Adrenal gland (tissue), 12 donors: ENCODE measurements around the gene USPL1. TPM values are rescaled to one million over a fixed set of nuclear protein-coding genes. Genes with fewer than 3 reads are reported as not detected.
"Not testable (repeated sequence)": the region's sequence is repeated elsewhere in the genome, so short reads cannot be mapped to it uniquely, and the experiment has no call there.

Source experiments
- DNase-seq, 7 donors: peaks; one replicate each; pipeline ENCODE4 v3.0.0-alpha.2; 2019 to 2020
- H3K27ac ChIP-seq, 5 donors: fragments of 200-600 bp; sonication (generic) in 4 of 5; 1 replicate in 3 of 5; 2 replicates in 2 of 5; pipeline versions ENCODE4 v1.5.1 to v1.8.0; 2016 to 2020; ENCODE audit warnings: mild to moderate bottlenecking in 1 of 5
- H3K27me3 ChIP-seq: fragments of 200-600 bp; 2 replicates; pipeline ENCODE4 v1.8.0; 2021
- H3K36me3 ChIP-seq, 2 donors: fragments of 200-600 bp; replicated peaks in 1 of 2; 1 replicate in 1 of 2; 2 replicates in 1 of 2; pipeline versions ENCODE4 v1.5.1 to v1.8.0; 2018 to 2022
- H3K4me1 ChIP-seq, 2 donors: fragments of 200-600 bp; replicated peaks in 1 of 2; 1 replicate in 1 of 2; 2 replicates in 1 of 2; pipeline versions ENCODE4 v1.5.1 to v1.8.0; 2018 to 2021
- H3K4me3 ChIP-seq, 4 donors: fragments of 200-600 bp; sonication (generic) in 3 of 4; one replicate each; pipeline ENCODE4 v1.5.1; 2016 to 2018
- H3K9me3 ChIP-seq, 3 donors: fragments of 200-600 bp; sonication (generic) in 1 of 3; replicated peaks in 1 of 3; 1 replicate in 2 of 3; 2 replicates in 1 of 3; pipeline versions ENCODE4 v1.5.1 to v1.8.0; 2016 to 2021
- CTCF ChIP-seq, 6 experiments: fragments of 450-650 bp in 4 of 6; fragments of 200-600 bp in 2 of 6; sonication (generic) in 1 of 6; IDR thresholded peaks; 1 replicate in 5 of 6; 2 replicates in 1 of 6; pipeline versions ENCODE4 v1.5.1 to v1.8.0; 2016 to 2021; ENCODE audit warnings: antibody characterized with exemption in 6 of 6, mild to moderate bottlenecking in 2 of 6, moderate library complexity in 1 of 6
- POLR2A ChIP-seq, 2 donors: fragments of 450-650 bp; IDR thresholded peaks; one replicate each; pipeline ENCODE4 v1.6.1; 2017; ENCODE audit warnings: antibody characterized with exemption in 2 of 2, mild to moderate bottlenecking in 2 of 2, moderate library complexity in 1 of 2
- WGBS, 4 donors: extraction: QIAGEN DNeasy Blood & Tissue Kit in 2 of 4; methylation state at CpG; one replicate each; pipeline versions ENCODE4 v1.1.5 to v1.1.7; 2013 to 2017; 5-methylcytosine and 5-hydroxymethylcytosine counted together
- intact Hi-C, 2 donors: fragments of 100-400 bp; cut with DNase I; formaldehyde crosslinking; loops; one replicate each; pipeline versions ENCODE4 v1.14.1 to v1.15.0; 2022 to 2023
- polyA plus RNA-seq, 3 donors: library from polyadenylated mRNA; stranded (reverse); fragments of 200-250 nt in 2 of 3; fragments of 350-450 nt in 1 of 3; fragmentation: Illumina TruSeq in 1 of 3; extraction: RNeasy Lipid Tissue Mini Kit (QIAGEN cat#74804) in 1 of 3; gene quantifications; one replicate each; pipeline ENCODE4 v1.2.3, GENCODE V29; 2013 to 2014
- total RNA-seq, 9 donors: library from RNA; depleted of rRNA in 4 of 9; stranded (reverse); fragments of >200 nt in 4 of 9; fragments of 120-200 nt in 1 of 9; fragmentation: NEBNext Ultra II Directional in 1 of 9; extraction: Animal tissue kit (Norgen Biotek cat#: 25700) in 1 of 9; gene quantifications; one replicate each; pipeline versions ENCODE4 v1.1.0 to v1.2.4, GENCODE V29; 2013 to 2023
- donor health status: healthy with polysubstance abuse.
- donor health status: Bipolar disorder and iron deficiency.
- donor health status: DM: yes; HTN: yes; CAD: no.
- donor health status: DM: no; HTN: no; CAD: no.
- donor health status: DM: no; HTN: no; CAD: no.
- donor health status: DM: yes; HTN: yes; CAD: no.

The USPL1 gene
- total and polyA plus RNA-seq, 12 donors, result 6.3 to 23.8 (median 15.5) TPM

GRCh38 chr13:30645629-30646028 is 27.9 kb downstream of the USPL1 start:
- intact Hi-C loops, result no loop called here

DNA sequence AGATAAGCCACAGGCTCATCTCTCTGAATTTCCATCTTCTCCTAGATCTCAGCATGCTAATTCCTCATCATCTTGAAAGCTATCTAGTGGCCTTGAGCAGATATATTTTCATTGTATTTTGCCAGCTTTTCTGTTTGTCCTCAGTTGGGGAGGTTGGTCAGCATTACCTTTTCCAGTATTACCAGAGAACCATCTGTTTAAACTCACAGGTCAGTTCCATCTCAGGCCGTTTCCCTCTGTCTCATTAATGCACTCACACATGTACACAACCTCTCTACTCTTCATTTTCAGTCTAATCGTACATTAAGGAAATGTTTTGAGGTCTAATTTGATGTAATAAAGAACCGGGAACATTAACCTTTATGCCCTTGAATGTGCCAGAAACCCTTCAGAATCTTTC is 29.7 kb downstream of the USPL1 start:
- H3K36me3 ChIP-seq, result peaks cover 0 to 58% of the 10 kb centered on the region in 2 donors
- intact Hi-C loops, result no loop called here

More at GRCh38 chr13:30645629-30646028, 27.9 kb downstream of the USPL1 start:
- no peak overlapping the region for H3K4me3 ChIP-seq
- H3K27ac ChIP-seq, result no peak overlapping the region
- no peaks in the 10 kb centered on the region for H3K9me3 ChIP-seq
- DNase-seq, result no peak
- H3K27me3 ChIP-seq, result no peaks in the 10 kb centered on the region
- H3K4me1 ChIP-seq, result no peaks in the 10 kb centered on the region
- H3K36me3 ChIP-seq, result peaks cover 0 to 62% of the 10 kb centered on the region in 2 donors
- TF ChIP-seq POLR2A (IDR thresholded peaks at IDR 0.05), result no peak

DNA sequence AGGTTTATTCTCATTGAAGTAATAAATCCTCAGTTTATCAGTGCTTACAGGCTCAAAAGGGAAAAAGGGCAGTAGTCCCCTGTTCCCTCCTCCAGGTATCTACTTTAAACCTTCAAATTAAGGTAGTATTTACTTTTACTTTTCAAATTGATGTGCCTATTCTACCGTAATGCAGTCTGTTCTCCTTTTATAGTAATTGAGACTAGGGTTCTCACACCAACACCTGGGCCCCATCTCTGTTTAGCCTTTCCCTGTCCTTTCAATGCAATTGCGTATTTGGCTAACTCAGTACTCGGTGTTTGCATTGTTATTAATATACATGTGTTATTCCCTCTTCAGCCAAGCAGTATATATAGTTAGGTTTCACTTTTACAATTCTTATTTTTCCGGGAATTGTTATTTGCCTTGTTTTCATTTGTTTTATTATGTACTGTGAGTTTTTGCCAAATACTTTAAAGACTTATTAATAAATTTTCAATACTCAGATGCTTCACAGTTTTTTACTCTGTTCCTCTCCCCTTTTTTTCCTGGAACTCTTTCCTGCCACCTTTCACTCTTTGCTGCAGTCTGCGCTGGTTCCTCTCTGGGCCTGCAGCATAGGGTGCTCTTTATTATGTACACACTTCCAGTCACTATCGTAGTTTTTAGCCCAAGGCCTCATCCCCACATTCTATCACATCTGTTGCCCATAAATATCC is 30.3 kb downstream of the USPL1 start:
- intact Hi-C loops, result no loop called here
- Histone ChIP-seq H3K4me1 (no peaks in the 10 kb centered on the region), H3K27ac (no peak overlapping the region), H3K9me3 (no peaks in the 10 kb centered on the region), H3K4me3 (no peak overlapping the region), H3K36me3 (peaks cover 0 to 53% of the 10 kb centered on the region in 2 donors), H3K27me3 (no peaks in the 10 kb centered on the region)
- WGBS, 4 donors, result 86 to 92% (median 91%) methylated on average over 6 of the region's 6 CpGs
- no peak for TF ChIP-seq CTCF (IDR thresholded peaks at IDR 0.05)
- no peak for TF ChIP-seq POLR2A (IDR thresholded peaks at IDR 0.05)
- no peak for DNase-seq

More for the DNA sequence above, 29.7 kb downstream of the USPL1 start:
- Histone ChIP-seq H3K27ac (no peak overlapping the region), H3K4me1 (no peaks in the 10 kb centered on the region), H3K9me3 (no peaks in the 10 kb centered on the region), H3K27me3 (no peaks in the 10 kb centered on the region), H3K4me3 (no peak overlapping the region)
- WGBS, 4 donors, result 46 to 57% (median 51%) methylated on average over 3 of the region's 3 CpGs
- TF ChIP-seq CTCF (IDR thresholded peaks at IDR 0.05), result no peak
- no peak for TF ChIP-seq POLR2A (IDR thresholded peaks at IDR 0.05)
- no peak for DNase-seq

DNA sequence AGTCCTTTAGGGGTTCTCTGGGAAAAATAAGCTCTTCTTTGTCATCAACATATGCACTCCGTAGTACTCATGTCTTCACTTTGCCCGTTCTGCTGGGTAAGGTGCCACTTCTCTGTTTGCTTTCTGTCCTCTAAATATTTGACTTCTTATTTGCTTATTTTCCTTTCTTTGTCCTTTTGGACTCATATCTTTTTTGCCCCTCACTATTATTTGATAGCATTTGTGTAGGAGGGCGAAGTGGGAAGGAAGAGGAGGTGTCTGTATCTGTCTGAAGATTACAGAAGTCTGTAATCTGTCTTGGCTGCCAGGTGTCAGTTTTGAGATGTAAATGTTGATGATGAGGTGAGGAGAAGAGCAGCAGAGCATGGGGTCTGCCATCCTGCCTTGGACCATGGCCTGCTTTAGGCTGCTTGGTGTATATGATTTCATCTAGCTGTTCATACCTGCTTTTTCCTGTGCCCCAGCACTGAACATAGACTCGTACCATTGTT is 30.8 kb downstream of the USPL1 start:
- no peaks in the 10 kb centered on the region for H3K27me3 ChIP-seq
- H3K36me3 ChIP-seq, result peaks cover 0 to 48% of the 10 kb centered on the region in 2 donors
- no peak for TF ChIP-seq POLR2A (IDR thresholded peaks at IDR 0.05)
- no peak for TF ChIP-seq CTCF (IDR thresholded peaks at IDR 0.05)
- H3K9me3 ChIP-seq, result no peaks in the 10 kb centered on the region
- H3K27ac ChIP-seq, result no peak overlapping the region
- DNase-seq, result no peak
- WGBS, 4 donors, result 93 to 96% (median 93%) methylated on average over 4 of the region's 4 CpGs
- H3K4me3 ChIP-seq, result no peak overlapping the region
- intact Hi-C loops, result no loop called here
- no peaks in the 10 kb centered on the region for H3K4me1 ChIP-seq

- H3K4me3 ChIP-seq, H3K4me1 ChIP-seq, intact Hi-C loops, H3K9me3 ChIP-seq, DNase-seq, H3K27me3 ChIP-seq, H3K27ac ChIP-seq: not testable (repeated sequence)
- peaks cover 0 to 28% of the 10 kb centered on the region in 2 donors for H3K36me3 ChIP-seq
- 84 to 90% (median 89%) methylated on average over 5 of the region's 5 CpGs for WGBS, 4 donors
Observed at GRCh38 chr13:30651648-30652047, 33.9 kb downstream of the USPL1 start.
